Chondrocyte (in vitro differentiated cells): ENCODE measurements around the gene GPR153. TPM values are rescaled to one million over a fixed set of nuclear protein-coding genes. Genes with fewer than 3 reads are reported as not detected.

ENCODE experiments used
- DNase-seq: peaks from one replicate; pipeline ENCODE4 v3.0.0; 2021; ENCODE audit warnings: mixed read lengths, low spot score
- H3K27ac Mint-ChIP-seq: one replicate; pipeline ENCODE4 v1.8.0; 2021; ENCODE audit warnings: mild to moderate bottlenecking, moderate library complexity, mixed read lengths; ENCODE audit not compliant: unreplicated experiment
- H3K27me3 Mint-ChIP-seq: 2 replicates; pipeline ENCODE4 v1.8.0; 2021; ENCODE audit warnings: low read depth, mixed read lengths
- H3K36me3 Mint-ChIP-seq: 2 replicates; pipeline ENCODE4 v1.8.0; 2021; ENCODE audit warnings: low read depth, mixed read lengths
- H3K4me1 Mint-ChIP-seq: 2 replicates; pipeline ENCODE4 v1.8.0; 2021; ENCODE audit warnings: low read depth, mild to moderate bottlenecking, mixed read lengths
- H3K4me3 Mint-ChIP-seq: one replicate; pipeline ENCODE4 v1.8.0; 2021; ENCODE audit warnings: mild to moderate bottlenecking, moderate library complexity, mixed read lengths; ENCODE audit not compliant: unreplicated experiment
- H3K9me3 Mint-ChIP-seq: 2 replicates; pipeline ENCODE4 v1.8.0; 2021; ENCODE audit warnings: low read depth, mixed read lengths
- CTCF ChIP-seq: fragments of 200-600 bp; sonication (generic); IDR thresholded peaks from 2 replicates; pipeline ENCODE4 v1.5.0; 2021; ENCODE audit warnings: antibody characterized with exemption, mild to moderate bottlenecking, moderate library complexity
- total RNA-seq: library from RNA; stranded (reverse); gene quantifications from 3 replicates; pipeline ENCODE4 v1.2.1, GENCODE V29; 2021

The GPR153 gene
- total RNA-seq, 1 donor from 2014 or later: 4.4 TPM

GRCh38 chr1:6275826-6276782 is 15.2 kb upstream of the GPR153 start:
- Mint-ChIP-seq H3K27me3 (no peaks in the 10 kb centered on the region), H3K4me3 (peak overlapping the region; percentile 61), H3K36me3 (peaks cover 2% of the 10 kb centered on the region), H3K27ac (peak overlapping the region; percentile 93), H3K9me3 (no peaks in the 10 kb centered on the region), H3K4me1 (peaks cover 31% of the 10 kb centered on the region)
- no peak for DNase-seq
- TF ChIP-seq CTCF: no peak

- no peaks in the 10 kb centered on the region for H3K9me3 Mint-ChIP-seq
- no peak overlapping the region for H3K4me3 Mint-ChIP-seq
- peaks cover 35% of the 10 kb centered on the region for H3K4me1 Mint-ChIP-seq
- H3K36me3 Mint-ChIP-seq: peaks cover 2% of the 10 kb centered on the region
- DNase-seq: no peak
- TF ChIP-seq CTCF: no peak
- no peaks in the 10 kb centered on the region for H3K27me3 Mint-ChIP-seq
- no peak overlapping the region for H3K27ac Mint-ChIP-seq
These were observed 13.8 kb upstream of the GPR153 start for GRCh38 chr1:6274622-6275139.

- Mint-ChIP-seq H3K36me3 (peaks cover 2% of the 10 kb centered on the region), H3K9me3 (no peaks in the 10 kb centered on the region), H3K27me3 (no peaks in the 10 kb centered on the region), H3K4me3 (no peak overlapping the region), H3K4me1 (peaks cover 36% of the 10 kb centered on the region), H3K27ac (no peak overlapping the region)
- no peak for TF ChIP-seq CTCF
- DNase-seq: no peak
These were observed 13.2 kb upstream of the GPR153 start for GRCh38 chr1:6274102-6274501.

- H3K4me3 Mint-ChIP-seq: no peak overlapping the region
- TF ChIP-seq CTCF: no peak
- H3K27me3 Mint-ChIP-seq: no peaks in the 10 kb centered on the region
- DNase-seq: no peak
- no peaks in the 10 kb centered on the region for H3K9me3 Mint-ChIP-seq
- peaks cover 2% of the 10 kb centered on the region for H3K36me3 Mint-ChIP-seq
- peak overlapping the region; percentile 57 for H3K27ac Mint-ChIP-seq
- peaks cover 36% of the 10 kb centered on the region for H3K4me1 Mint-ChIP-seq
These were observed 12.5 kb upstream of the GPR153 start for GRCh38 chr1:6273380-6273891.

GRCh38 chr1:6272868-6273267 is 12.0 kb upstream of the GPR153 start:
- no peak for DNase-seq
- no peaks in the 10 kb centered on the region for H3K36me3 Mint-ChIP-seq
- H3K27ac Mint-ChIP-seq: peak overlapping the region; percentile 57
- H3K4me1 Mint-ChIP-seq: peaks cover 36% of the 10 kb centered on the region
- H3K4me3 Mint-ChIP-seq: no peak overlapping the region
- no peaks in the 10 kb centered on the region for H3K27me3 Mint-ChIP-seq
- no peaks in the 10 kb centered on the region for H3K9me3 Mint-ChIP-seq
- TF ChIP-seq CTCF: peak; percentile 36
